GM18519 (cell line): ENCODE data around the gene COL4A1.

Experiments used
- ATAC-seq: cut with Tn5 transposase; IDR thresholded peaks from one replicate; pipeline ENCODE4 v1.9.1; 2021; ENCODE audit warnings: mild to moderate bottlenecking, moderate library complexity; ENCODE audit not compliant: unreplicated experiment, low FRiP score

COL4A1 gene

DNA sequence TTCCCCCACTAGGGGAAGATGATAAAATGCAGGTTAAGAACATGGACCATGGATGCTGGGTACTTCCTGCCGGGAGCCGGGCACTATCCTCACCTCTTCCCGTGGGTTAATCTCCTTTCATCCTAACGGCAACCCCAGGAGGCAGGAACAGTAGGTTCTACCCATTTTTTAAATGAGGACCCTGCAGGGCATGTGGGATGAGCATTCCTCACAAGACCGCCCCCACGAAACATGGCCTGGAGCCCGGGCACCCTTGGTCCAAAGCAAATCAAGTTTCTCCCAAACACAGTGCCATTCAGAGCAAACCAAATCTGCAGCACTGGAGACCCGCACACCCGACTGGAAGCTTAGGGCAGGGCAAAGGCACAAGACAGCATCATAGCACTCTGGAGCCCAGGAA lies 35.5 kb upstream of the COL4A1 start:
- no peak for ATAC-seq

DNA sequence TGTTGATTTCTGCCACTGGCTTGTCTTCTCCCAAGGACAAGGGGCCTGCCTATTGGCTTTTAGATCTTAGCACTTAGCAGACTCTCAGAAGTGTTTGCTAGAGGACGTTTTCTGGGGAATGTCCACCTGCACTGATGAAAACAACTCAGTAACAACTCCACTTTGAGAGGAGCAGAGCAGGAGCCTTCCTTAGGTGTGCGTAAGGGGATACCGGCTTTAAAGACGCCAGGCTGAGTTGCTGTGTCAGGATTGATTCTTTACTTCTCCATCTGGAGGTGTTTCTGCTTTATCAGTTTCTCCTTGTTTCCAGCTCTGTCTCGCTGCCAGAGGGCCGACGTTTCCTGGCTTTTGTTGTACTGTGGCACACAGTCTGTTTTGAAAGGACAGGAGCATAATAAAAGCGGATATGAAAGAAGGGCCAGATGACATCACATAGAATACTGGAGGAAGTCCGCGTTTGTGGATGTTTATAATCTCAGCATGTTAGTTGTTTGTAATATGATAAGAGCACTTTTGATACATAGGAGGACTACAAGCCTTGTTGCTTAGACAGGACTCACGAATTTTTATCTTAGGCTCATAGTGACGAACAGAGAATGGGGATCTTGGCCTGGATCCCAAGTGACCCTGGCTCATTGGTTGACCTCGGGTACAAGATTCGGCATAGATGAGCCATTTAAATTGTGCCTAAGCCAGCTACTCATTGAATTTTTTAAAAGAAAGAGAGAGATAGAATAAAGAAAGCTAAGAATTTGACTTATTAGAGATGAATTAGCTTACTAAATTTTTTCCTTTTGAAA lies 34.7 kb upstream of the COL4A1 start:
- ATAC-seq: peak; percentile 57

DNA sequence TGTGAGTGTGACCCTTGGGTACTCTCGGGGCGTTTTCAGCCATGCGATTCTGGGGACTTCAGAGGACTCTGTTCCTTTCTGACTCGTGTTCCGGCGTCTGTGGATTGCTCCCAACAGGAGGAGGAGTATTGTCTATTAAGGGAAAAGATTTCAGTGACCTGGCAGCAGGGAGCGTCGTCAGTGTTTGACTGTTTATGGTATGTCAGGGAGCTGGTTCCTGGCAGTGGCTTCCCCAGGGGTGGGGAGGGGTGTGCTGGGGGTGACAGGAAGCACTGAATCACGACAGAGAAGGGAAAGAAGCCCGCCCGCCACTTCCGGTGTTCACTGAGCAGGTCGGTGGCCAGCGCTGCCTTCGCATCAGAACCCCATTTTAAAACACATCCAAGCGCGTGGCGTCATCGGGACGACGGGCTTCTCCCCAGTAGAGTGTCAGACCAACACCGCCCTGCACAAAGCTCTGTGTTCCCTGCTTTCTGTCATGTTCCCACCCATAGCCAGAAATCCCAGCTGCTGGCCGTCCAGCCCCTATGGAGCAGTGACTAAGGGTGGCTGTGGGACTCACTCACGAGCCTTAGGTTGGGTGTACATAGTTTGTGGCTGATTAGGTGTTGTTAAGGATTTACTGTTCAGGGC lies 34.0 kb upstream of the COL4A1 start:
- peak; percentile 19 for ATAC-seq

DNA sequence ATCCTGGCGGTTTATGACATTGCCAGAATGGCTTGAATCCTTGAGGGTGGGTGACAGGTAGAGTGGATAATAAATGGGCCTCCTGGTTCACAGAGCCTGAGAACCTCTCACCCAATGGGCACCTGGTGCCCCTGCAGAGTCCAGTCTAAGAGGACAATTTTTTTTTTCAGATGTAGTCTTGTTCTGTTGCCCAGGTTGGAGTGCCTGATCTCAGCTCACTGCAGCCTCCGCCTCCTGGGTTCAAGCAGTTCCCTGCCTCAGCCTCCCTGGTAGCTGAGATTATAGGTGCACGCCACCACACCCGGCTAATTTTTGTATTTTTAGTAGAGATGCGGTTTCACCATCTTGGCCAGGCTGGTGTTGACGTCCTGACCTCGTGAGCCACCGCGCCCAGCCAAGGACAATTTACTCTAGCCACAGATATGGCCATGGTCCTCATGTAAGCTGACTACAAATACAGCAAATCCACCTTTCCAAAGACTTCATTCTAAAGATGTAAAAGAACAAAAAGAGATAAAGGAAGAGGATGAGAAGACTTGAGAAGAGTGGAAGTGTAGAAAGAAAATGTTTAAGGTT lies 33.1 kb upstream of the COL4A1 start:
- no peak for ATAC-seq

DNA sequence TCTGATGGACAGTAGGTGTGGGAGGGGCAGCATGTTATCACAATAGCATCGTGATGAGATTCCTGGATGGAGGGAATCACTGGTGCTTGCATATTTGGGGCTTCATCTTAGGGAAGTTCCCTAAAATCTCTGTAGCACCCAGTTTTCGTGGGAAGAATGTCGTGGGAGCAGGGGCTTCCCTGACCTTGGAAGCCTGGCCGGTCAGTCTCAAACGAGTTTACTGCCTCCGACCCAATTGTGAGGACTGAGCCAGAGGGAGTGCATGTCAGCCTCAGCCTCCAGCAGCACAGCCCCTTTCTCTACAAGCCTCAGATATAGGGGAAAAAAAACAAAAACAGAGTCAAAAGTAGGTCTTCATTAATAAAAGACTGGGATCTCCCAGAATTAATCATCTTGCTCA lies 32.3 kb upstream of the COL4A1 start:
- no peak for ATAC-seq

DNA sequence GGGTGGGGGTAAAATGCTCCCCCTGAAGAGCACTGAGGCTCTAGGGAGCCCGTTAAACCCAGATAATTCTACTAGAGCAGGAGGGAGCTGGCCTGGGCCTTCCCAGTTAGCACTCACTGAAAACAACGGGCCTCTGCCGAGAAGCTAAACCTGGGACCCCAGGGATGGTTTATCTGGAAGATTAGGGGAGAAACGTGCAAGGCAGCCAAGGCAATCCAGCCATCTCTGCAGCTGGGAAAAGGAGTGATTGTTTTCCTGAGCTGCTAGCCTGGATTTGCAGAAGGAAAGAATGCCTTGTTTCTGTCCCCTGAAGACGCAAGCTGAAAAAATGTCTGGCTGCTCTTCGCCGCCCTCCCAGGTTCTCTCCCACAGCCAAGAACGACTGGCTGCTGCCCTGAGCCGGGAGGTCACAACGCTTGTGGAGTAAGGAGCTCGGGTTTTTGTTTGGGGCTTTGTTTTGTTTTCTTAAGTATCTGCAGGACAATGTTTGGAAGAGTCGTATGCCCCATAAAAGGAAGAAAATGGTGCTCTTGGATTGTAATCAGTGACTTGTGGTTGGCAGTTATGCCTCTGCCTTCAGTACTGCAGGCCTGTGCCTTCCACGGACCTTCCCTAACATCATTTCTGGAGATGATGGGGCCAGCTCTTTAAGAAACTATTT lies 31.6 kb upstream of the COL4A1 start:
- no peak for ATAC-seq

DNA sequence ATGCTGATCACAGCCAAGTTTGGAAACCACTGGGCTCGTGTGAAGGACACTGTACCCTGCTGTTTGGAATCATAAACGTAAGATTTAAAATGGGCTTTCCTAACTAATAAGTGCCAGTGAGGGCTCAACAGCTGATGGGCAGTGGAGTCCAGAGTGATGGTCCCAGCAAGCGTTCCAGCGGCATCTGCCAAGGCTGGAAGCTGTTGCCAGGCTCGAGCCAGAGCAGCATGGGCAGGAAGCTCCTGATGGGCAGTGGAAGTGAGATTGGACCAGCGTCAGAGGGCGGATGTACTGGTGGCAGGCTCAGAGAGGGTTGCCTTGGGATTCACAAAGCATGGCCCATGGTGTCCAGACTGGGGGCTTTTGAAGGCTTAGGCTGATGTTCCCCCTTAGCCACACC lies 30.3 kb upstream of the COL4A1 start:
- no peak for ATAC-seq

DNA sequence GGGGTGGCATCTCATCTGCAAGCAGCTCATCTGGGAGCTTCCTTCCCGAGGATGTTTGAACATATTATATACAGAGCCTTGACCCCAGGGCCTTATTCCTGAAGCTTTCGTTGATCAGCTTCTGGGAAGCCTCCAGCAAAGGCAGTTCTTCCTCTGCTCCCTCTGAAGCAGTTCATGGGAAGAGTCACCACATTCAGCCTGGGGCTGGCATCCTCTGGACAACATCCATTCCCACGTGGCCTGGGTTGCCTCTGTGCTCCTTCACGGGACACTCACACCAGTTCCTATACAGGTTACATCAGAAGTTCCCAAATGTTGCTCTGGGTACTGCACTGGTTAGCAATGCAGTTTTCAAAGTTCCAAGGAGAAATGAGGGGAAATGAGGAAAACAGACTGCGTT lies 29.7 kb upstream of the COL4A1 start:
- ATAC-seq: no peak

DNA sequence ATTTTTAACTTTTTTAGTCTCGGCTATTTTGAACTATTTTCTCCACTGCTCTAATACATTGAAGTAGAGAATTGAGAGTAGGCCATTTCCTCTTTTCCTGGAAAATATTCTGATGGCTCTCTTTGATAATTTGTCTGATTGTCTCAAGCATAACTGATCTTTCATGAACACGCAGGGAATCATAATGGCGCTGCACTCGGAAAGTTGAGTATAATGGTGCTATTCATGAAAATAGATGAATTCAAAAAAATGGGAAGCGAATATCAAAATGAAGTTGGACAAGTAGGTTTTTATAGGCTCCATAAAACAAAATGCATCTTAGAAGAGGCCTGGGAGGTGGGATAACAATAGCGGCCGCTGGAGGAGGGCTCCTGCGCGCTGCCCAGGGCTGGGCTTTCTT lies 29.2 kb upstream of the COL4A1 start:
- no peak for ATAC-seq

DNA sequence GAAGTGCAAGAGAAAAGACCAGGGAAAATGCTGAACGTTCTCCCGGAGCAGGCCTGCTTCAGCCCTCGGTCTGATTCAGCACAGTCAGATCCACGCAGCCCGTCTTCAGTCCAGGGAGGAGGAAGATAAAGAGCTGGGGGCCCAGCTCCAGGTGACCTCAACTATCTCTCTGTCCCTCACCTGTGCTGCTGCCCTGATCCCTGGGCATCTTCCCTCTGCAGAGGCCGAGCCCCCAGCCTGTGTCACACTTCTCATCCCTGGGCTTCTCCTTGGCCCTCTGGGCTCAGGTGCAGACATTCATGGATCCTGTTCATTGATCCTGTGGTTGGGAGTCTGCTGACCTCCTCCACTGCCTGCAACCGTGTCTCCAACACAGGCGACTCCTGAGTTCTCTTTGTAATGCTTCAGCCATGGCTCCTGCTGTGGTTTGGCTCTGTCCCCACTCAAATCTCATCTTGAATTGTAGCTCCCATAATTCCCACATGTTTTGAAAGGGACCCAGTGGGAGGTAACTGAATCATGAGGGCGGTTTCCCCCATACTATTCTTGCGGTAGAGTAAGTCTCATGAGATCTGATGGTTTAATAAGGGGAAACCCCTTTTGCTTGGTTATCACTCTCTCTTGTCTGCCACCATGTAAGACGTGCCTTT lies 28.0 kb upstream of the COL4A1 start:
- no peak for ATAC-seq

DNA sequence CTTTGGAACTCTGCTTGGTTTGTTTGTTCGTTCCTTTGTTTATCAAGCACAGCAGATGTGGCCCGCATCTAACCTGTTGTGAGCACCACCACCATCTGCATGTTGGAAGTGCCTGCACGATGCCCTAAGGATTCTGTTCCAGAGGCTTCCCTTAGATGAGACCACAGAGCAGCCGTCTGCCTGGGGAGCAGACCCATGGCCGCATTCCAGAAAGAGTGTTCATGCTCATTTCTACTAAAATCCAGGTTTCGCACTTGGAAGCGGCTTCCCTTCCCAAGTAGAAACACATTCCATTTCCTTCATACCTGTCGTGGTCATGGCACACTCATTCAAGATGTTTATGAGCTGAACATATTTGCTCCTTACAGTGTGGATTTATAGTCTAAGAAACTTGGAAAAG lies 27.3 kb upstream of the COL4A1 start:
- no peak for ATAC-seq

DNA sequence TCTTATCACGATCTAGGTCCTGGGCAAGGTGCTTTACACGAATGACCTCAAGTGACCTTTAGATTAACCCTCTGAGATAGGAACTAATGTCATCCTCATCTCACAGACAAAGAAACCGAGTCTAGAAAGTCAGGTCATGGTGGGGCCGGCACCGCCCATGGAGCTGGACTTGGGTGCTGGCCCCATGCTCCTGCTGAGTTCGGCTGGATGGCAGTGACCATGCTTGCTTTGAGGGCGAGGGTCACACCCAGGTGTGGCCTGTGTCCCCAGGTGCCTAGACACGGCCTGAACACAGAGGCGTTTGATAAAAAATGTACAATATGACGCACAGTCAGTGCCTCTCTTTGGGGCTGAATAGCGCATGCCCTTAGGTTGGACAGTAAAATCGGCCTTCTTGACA lies 26.9 kb upstream of the COL4A1 start:
- ATAC-seq: no peak

DNA sequence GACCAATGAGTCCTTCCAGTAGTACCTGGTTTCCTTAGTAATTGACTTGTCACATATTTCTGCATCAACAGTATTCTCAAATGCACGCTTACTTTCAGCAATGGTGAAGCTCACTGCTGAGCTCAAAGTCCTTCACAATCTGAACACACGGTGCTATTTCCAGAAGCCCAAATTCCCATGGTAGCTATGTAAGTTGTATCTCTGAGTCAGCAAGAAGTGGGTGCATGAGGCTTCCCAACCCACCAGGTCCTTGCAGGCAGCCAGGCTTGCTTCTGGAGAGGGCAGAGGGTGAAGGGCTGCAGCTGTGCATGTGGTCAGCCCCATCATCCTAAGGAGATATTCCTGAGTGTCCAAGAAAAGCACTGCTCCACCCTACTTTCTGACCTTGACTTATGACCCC lies 25.8 kb upstream of the COL4A1 start:
- ATAC-seq: no peak

DNA sequence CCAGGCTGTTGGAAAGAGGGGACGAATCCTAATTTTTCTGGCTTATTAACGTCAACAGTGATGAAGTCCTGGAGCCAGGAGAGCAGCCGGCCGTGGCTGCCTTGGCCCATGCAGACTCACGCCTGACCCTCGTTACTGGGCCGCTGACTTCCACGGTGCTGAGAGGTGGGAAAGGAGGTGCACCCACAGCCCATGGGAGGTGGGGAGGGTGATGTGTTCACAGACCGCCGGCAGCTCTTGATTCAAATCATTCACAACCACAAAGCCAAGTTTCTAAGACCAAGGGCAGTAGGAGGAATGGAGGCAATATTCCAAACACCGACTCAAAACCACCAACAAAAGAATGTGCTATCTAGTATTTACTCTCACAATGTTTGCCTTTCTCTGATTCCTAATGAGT lies 24.4 kb upstream of the COL4A1 start:
- no peak for ATAC-seq

DNA sequence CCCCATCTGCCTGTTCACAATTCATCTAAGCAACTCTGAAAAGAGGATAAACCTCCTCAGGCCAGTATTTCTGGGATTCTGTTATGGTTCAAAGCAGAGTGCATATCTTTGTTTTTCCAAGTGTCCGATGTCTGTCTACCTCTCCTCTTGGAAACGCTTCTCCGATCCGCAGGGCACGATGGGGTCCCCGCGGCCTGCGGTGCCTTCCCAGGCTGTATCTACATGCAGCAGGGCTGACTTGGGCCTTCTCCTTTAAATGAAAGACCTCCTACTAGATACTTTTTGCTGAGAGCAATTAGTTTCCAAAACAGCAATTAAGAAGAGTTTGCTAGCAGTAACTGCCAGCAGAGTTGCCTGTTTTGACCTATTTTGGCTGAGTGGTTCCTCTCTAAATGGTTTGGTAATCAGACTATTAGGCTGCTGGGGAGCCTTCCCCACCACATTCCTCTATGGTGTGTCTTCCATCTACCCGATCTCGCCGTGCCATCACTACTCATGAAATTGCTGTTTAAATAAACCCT lies 23.6 kb upstream of the COL4A1 start:
- no peak for ATAC-seq

DNA sequence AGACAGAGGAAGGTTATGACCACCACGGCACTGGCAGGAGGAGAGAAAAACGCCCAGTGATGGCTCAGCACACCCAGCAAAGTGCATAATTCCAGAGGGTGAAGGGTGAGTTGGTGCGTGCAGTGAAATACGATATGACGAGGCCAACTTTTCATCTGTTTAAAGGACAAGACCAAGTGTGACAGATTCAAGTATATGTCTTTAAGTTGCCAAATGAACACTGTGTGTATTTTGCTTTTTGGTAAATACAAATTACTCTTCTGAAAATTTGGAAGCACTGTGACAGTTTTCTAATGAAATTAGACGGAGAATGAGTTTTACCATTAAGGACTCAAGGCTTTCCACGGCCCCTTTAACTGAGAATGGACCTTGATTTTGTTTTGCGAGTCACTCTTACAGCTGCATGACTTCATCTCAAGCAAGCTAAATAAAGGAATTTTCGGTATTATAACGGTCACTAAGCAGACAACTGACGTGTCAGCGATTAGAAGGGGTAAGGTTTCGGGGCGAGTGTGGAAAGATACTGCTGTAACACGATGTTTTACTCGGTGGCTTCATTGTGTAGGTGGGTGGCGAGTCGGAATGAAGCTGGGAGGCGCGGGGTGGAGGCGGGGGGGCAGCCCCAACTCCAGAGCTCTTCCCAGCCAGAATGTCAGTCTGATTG lies 23.0 kb upstream of the COL4A1 start:
- no peak for ATAC-seq

DNA sequence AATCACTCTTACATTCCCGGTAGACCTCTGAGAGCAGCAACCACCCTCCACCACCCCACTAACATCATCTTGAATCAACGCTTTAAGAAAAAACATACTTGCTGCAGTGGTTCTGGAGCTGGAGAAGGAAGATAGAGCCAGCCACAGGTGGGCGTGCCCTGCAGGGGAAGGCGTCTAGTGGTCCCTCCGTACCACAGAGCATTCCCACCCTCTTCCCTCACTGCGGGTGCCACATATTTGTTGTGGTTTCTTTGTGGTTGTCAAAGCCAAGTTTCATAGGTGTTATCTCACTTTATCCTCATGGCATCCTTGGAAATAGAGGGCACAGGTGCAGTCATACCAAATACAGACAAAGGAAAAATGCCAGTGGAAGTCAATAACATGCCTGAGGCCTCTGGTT lies 22.3 kb upstream of the COL4A1 start:
- ATAC-seq: no peak

DNA sequence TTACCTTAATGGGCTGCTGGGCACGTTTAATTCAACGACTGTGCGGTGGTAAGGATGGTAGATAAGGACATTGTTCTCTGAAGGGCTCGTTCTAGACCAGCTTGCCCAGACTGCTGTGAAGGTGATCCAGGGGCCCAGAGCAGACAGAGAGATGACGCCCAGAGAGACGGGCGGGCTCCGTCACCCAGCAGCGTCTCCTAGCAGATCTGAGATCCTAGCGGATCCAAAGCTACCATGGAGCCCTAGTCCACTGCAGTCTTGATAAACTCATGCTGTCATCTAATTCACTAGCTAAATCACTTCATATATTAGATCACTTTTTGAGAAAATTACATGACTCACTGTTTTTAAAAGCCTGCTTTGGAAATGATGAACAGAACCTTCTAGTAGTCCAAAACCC lies 21.6 kb upstream of the COL4A1 start:
- no peak for ATAC-seq

DNA sequence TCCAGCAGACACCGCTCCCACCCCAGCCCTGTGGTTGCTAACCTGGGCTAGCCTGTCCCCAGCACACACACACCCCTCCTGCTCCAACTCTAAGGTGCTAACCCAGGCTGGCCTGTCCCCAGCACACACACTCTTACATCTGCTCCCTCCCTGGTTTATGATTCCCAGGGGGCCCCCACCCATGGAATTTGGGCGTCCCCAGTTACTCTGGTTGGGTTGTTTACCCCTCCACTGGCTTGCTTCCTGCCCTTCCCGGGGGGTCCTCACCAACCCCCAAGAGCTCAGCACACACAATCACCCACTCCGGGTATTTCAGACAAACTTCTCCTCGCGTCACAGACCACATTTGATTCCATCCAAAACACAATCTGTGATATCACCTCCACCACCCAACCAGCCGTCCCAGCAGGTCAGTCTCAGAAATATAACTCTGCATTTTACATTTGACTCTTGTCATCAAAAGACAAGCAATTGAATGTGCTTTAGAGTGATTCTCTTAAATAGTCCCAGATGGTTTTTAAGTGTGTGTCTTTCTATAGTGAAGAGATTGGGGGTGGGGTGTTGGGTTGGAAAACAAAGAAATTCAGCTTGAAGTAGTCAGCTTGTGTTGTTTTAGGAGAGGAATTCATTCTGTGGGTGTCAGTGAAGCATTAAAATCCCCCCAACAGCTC lies 20.2 kb upstream of the COL4A1 start:
- ATAC-seq: no peak
